Measurements from ENCODE around the gene NUDT8. TPM values are rescaled to one million over a fixed set of nuclear protein-coding genes. Genes with fewer than 3 reads are reported as not detected.

The NUDT8 gene
- total RNA-seq, 1 donor from 2014 or later: 12.6 TPM

DNA sequence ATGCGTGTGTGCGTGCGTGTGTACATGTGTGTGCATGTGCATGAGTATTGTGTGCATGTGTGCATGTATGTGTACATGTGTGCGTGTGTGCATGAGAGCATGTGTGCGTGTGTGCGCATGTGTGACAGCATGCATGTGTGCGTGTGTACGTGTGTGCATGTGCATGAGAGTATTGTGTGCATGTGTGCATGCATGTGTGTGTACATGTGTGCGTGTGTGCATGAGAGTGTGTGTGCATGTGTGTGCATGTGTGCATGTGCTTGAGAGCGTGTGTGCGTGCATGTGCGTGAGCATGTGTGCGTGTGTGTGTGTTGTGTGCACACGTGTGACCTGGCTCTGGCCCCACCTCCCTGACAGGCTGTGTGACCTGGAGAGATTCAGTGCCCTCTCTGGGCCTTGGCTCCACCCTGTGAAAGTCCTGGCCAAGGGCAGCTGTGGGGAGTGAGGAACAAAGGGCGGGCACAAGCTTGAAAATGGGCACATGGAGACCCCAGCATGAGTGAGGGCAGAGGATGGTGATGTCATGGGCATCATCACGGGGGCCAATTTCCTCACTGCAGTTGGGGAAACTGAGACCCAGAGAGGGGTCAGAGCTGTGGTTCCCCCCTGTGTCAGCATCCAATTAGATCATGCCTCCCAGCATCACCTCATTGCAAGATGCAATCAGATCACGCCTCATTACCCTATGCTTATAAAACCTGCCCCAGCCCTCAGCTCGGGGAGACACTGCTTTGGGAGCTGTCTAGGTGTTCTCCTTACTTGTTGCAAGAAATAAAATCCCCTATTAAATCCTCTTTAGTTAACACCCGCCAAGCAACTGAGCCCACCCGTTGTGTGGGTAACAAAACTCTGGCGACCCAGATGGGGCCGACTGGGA lies 20.1 kb upstream of the NUDT8 start:
- H3K36me3 Mint-ChIP-seq (ENCODE audit: low read depth): no peaks in the 10 kb centered on the region
- H3K27ac Mint-ChIP-seq (ENCODE audit: unreplicated experiment): no peak overlapping the region
- H3K9me3 Mint-ChIP-seq (ENCODE audit: low read depth): no peaks in the 10 kb centered on the region
- no peak overlapping the region for H3K4me3 Mint-ChIP-seq (ENCODE audit: unreplicated experiment)
- no peaks in the 10 kb centered on the region for H3K4me1 Mint-ChIP-seq (ENCODE audit: low read depth)
- DNase-seq (ENCODE audit: low spot score): peak; percentile 53
- no peak for TF ChIP-seq CTCF (IDR thresholded peaks at IDR 0.05)
- H3K27me3 Mint-ChIP-seq (ENCODE audit: low read depth): peaks cover 16% of the 10 kb centered on the region

DNA sequence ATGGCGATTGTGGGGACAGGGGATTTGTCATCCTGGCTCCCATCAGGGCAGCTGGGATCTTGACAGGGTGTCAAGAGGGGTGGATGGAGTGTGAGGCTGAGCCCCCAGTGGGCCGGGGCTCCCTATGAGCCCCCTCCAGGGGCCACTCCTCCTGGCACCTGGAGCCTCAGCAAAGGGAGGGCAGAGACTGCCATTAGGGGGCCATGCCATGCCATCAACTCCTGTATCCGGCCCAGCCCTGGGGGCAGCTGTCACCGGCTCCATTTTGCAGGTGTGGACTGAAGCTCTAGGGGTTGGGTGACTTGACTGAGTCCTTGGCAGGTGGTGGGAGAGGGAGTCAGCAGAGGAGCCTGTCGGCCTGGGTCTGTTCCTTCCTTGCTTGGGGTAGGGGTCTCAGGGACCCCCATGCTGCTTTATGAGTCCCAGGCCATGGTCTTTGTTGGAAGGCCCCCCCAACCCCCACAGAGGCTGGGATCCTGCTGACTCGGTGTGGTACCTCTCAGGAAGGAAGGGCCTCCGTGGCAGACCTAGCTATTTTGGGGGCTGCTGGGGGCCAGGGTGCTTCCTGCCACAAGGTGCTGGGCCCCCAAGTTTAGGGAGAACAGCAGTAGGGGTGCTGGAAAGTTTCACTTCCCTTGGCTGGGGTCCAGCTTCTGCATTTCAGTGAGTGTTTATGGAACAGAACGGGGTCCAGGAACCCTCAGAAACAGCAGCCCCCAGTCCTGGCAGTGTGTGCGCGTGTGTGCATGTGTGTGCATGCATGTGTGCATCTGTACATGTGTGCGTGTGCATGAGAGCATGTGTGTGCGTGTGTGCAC lies 19.3 kb upstream of the NUDT8 start:
- no peak overlapping the region for H3K27ac Mint-ChIP-seq (ENCODE audit: unreplicated experiment)

DNA sequence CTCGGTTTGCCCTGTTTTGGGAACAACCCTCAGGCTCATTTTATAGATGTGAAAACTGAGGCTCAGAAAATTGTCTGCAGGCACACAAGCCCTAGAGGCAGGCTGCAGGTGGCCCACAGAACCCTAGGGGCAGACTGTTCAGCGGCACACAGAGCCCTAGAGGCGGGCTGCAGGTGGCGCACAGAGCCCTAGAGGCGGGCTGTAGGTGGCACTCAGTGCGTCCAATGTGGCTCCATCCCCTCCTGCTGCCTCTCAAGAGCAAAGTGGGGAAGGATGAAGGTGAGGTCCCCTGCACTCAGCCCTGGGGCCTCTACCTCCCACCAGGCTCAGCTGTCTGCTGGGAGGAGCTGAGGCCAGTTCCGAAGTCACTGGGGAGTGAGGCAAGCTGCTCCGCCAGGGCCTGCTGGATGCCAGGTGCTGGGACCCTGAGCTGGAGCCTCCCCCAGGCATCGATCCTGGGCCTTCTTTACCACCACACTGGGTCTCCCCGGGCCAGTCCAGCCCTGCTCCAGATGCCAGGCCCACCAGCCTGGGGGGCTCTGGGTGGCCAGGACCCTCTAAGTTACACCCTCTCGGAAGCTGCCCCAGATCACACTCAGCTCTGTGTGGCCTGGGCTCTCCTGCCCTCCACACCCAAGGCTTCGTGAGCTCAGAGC lies 18.5 kb upstream of the NUDT8 start:
- Mint-ChIP-seq H3K4me1 (ENCODE audit: low read depth) (no peaks in the 10 kb centered on the region), H3K27ac (ENCODE audit: unreplicated experiment) (no peak overlapping the region)
- DNase-seq (ENCODE audit: low spot score): no peak

More for the DNA sequence above, 19.3 kb upstream of the NUDT8 start:
- DNase-seq (ENCODE audit: low spot score): peak; percentile 33
- Mint-ChIP-seq H3K4me1 (ENCODE audit: low read depth) (no peaks in the 10 kb centered on the region), H3K9me3 (ENCODE audit: low read depth) (peaks cover 2% of the 10 kb centered on the region), H3K36me3 (ENCODE audit: low read depth) (no peaks in the 10 kb centered on the region), H3K4me3 (ENCODE audit: unreplicated experiment) (no peak overlapping the region), H3K27me3 (ENCODE audit: low read depth) (peaks cover 16% of the 10 kb centered on the region)
- TF ChIP-seq CTCF (IDR thresholded peaks at IDR 0.05): no peak

GRCh38 chr11:67647471-67647870 lies 17.7 kb upstream of the NUDT8 start:
- no peak for TF ChIP-seq CTCF (IDR thresholded peaks at IDR 0.05)
- DNase-seq (ENCODE audit: low spot score): no peak
- H3K9me3 Mint-ChIP-seq (ENCODE audit: low read depth): peaks cover 3% of the 10 kb centered on the region
- H3K27me3 Mint-ChIP-seq (ENCODE audit: low read depth): peaks cover 12% of the 10 kb centered on the region
- H3K36me3 Mint-ChIP-seq (ENCODE audit: low read depth): no peaks in the 10 kb centered on the region
- no peaks in the 10 kb centered on the region for H3K4me1 Mint-ChIP-seq (ENCODE audit: low read depth)
- no peak overlapping the region for H3K27ac Mint-ChIP-seq (ENCODE audit: unreplicated experiment)
- H3K4me3 Mint-ChIP-seq (ENCODE audit: unreplicated experiment): no peak overlapping the region

More for the DNA sequence above, 18.5 kb upstream of the NUDT8 start:
- TF ChIP-seq CTCF (IDR thresholded peaks at IDR 0.05): peak; percentile 45
- peaks cover 14% of the 10 kb centered on the region for H3K27me3 Mint-ChIP-seq (ENCODE audit: low read depth)
- no peak overlapping the region for H3K4me3 Mint-ChIP-seq (ENCODE audit: unreplicated experiment)
- peaks cover 3% of the 10 kb centered on the region for H3K9me3 Mint-ChIP-seq (ENCODE audit: low read depth)
- no peaks in the 10 kb centered on the region for H3K36me3 Mint-ChIP-seq (ENCODE audit: low read depth)

Measured in chondrocyte (in vitro differentiated cells).